Measurements from ENCODE around the gene TRMT13.

DNA sequence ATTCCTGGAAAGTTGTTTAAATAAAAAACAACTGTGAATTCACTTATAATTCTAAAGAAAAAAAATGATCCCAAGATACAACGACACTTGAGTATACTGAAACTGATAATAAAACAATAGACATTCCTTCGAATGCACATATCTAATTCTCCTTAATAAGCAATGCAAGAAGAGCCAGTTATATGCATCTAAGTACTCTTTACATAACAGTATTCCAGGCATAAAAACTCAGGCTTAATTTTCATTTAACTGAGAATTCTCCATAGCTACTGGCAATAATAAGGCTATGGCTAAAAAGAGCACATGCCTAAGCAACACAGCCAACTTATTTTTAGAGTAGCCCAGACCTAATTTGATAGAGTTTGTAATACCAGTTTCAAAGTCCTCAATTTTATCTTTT lies 31.4 kb upstream of the TRMT13 start:
- TF ChIP-seq CTCF (IDR thresholded peaks at IDR 0.05; ENCODE audit: insufficient read depth, low read length, poor library complexity, severe bottlenecking) (no peak), EZH2phosphoT487 (conservative IDR thresholded peaks at IDR 0.05; ENCODE audit: low read length) (no peak)
